MM.1S (cell line): ENCODE measurements around the gene TOMM40L.

Experiments
- DNase-seq: peaks from one replicate; pipeline ENCODE4 v3.0.0-alpha.2; 2015
- H2AFZ ChIP-seq: fragments of 300-600 bp; sonication (generic); 2 replicates; pipeline ENCODE4 v1.6.0; 2016; ENCODE audit warnings: antibody characterized with exemption, low read length
- H3F3A ChIP-seq: fragments of 300-600 bp; sonication (generic); 2 replicates; pipeline ENCODE4 v1.6.1; 2016; ENCODE audit warnings: mild to moderate bottlenecking, antibody characterized with exemption, low read length, moderate library complexity, mixed read lengths; ENCODE audit not compliant: insufficient read depth
- H3K27ac ChIP-seq: fragments of 300-600 bp; sonication (generic); 2 replicates; pipeline ENCODE4 v1.5.1; 2016; ENCODE audit warnings: mild to moderate bottlenecking, low read length
- H3K27me3 ChIP-seq: fragments of 300-600 bp; sonication (generic); replicated peaks from 2 replicates; pipeline ENCODE4 v1.6.0; 2016; ENCODE audit warnings: low read length; ENCODE audit not compliant: insufficient read depth
- H3K36me3 ChIP-seq: fragments of 300-600 bp; sonication (generic); replicated peaks from 2 replicates; pipeline ENCODE4 v1.6.1; 2016; ENCODE audit warnings: mild to moderate bottlenecking, low read length, mixed read lengths; ENCODE audit not compliant: insufficient read depth
- H3K4me1 ChIP-seq: fragments of 300-600 bp; sonication (generic); 2 replicates; pipeline ENCODE4 v1.6.1; 2016; ENCODE audit warnings: low read length, mixed read lengths
- H3K4me2 ChIP-seq: fragments of 300-600 bp; sonication (generic); 2 replicates; pipeline ENCODE4 v1.6.0; 2016; ENCODE audit warnings: low read depth, low read length
- H3K4me3 ChIP-seq: fragments of 300-600 bp; sonication (generic); 2 replicates; pipeline ENCODE4 v1.5.1; 2016; ENCODE audit warnings: low read length, mixed read lengths
- H3K79me2 ChIP-seq: fragments of 300-600 bp; sonication (generic); 2 replicates; pipeline ENCODE4 v1.6.1; 2016; ENCODE audit warnings: mixed run types, low read length, mixed read lengths
- H3K9ac ChIP-seq: fragments of 300-600 bp; sonication (generic); 2 replicates; pipeline ENCODE4 v1.6.1; 2016; ENCODE audit warnings: low read length, mixed read lengths
- H3K9me2 ChIP-seq: fragments of 300-600 bp; sonication (generic); replicated peaks from 2 replicates; pipeline ENCODE4 v1.6.1; 2016; ENCODE audit warnings: mild to moderate bottlenecking, low read length, mixed read lengths; ENCODE audit not compliant: insufficient read depth
- H3K9me3 ChIP-seq: fragments of 300-600 bp; sonication (generic); replicated peaks from 2 replicates; pipeline ENCODE4 v1.6.1; 2016; ENCODE audit warnings: mild to moderate bottlenecking, low read length, mixed read lengths; ENCODE audit not compliant: insufficient read depth
- H4K20me1 ChIP-seq: fragments of 300-600 bp; sonication (generic); 2 replicates; pipeline ENCODE4 v1.6.1; 2016; ENCODE audit warnings: mild to moderate bottlenecking, low read length, moderate library complexity, mixed read lengths; ENCODE audit not compliant: insufficient read depth
- CTCF ChIP-seq: fragments of 300-600 bp; sonication (generic); IDR thresholded peaks from 2 replicates; pipeline ENCODE4 v1.5.1; 2016; ENCODE audit warnings: antibody characterized with exemption, low read length, mixed read lengths
- EZH2 ChIP-seq: fragments of 300-600 bp; sonication (generic); optimal IDR thresholded peaks from 2 replicates; pipeline ENCODE3; 2017; ENCODE audit warnings: low read depth, mild to moderate bottlenecking, antibody characterized with exemption, low read length, mixed read lengths
- EZH2phosphoT487 ChIP-seq: fragments of 300-600 bp; sonication (generic); IDR thresholded peaks from 2 replicates; pipeline ENCODE4 v1.6.1; 2018; ENCODE audit warnings: antibody characterized with exemption, low read length

The TOMM40L gene

GRCh38 chr1:161177936-161178244 lies 48.0 kb upstream of the TOMM40L start:
- H4K20me1 ChIP-seq, result 0 out of 2 replicates have a peak, but pooled peaks cover 5% of the 10 kb centered on the region
- H3F3A ChIP-seq, result peaks cover 38% of the 10 kb centered on the region
- DNase-seq, result no peak
- TF ChIP-seq EZH2, result no peak
- TF ChIP-seq CTCF, result no peak
- TF ChIP-seq EZH2phosphoT487, result no peak
- H2AFZ ChIP-seq, result peak overlapping the region; percentile 46
- peak overlapping the region; percentile 88 for H3K4me3 ChIP-seq
- H3K27me3 ChIP-seq, result no peaks in the 10 kb centered on the region
- peaks cover 45% of the 10 kb centered on the region for H3K79me2 ChIP-seq
- H3K9me2 ChIP-seq, result no peaks in the 10 kb centered on the region
- H3K4me2 ChIP-seq, result peak overlapping the region; percentile 97
- peaks cover 58% of the 10 kb centered on the region for H3K4me1 ChIP-seq
- peaks cover 19% of the 10 kb centered on the region; the same call in 1 of the 2 replicates for H3K36me3 ChIP-seq
- peak overlapping the region; percentile 91; the same call in 1 of the 2 replicates for H3K27ac ChIP-seq
- peak overlapping the region; percentile 87 for H3K9ac ChIP-seq
- H3K9me3 ChIP-seq, result no peaks in the 10 kb centered on the region

- peaks cover 59% of the 10 kb centered on the region for H3K4me1 ChIP-seq
- no peak for TF ChIP-seq EZH2
- no peak for TF ChIP-seq EZH2phosphoT487
- no peak for TF ChIP-seq CTCF
- H3K27me3 ChIP-seq, result no peaks in the 10 kb centered on the region
- no peak overlapping the region for H3K27ac ChIP-seq
- H2AFZ ChIP-seq, result no peak overlapping the region
- peaks cover 48% of the 10 kb centered on the region for H3F3A ChIP-seq
- no peak for DNase-seq
- H3K36me3 ChIP-seq, result peaks cover 6% of the 10 kb centered on the region; the same call in 1 of the 2 replicates
- no peak overlapping the region for H3K4me3 ChIP-seq
- no peaks in the 10 kb centered on the region for H4K20me1 ChIP-seq
- peaks cover 27% of the 10 kb centered on the region for H3K79me2 ChIP-seq
- H3K9me3 ChIP-seq, result no peaks in the 10 kb centered on the region
- H3K9ac ChIP-seq, result no peak overlapping the region
- H3K4me2 ChIP-seq, result no peak overlapping the region
- no peaks in the 10 kb centered on the region for H3K9me2 ChIP-seq
These were observed 46.2 kb upstream of the TOMM40L start for GRCh38 chr1:161179698-161180097.

GRCh38 chr1:161180639-161181038 lies 45.2 kb upstream of the TOMM40L start:
- peak; percentile 66 for TF ChIP-seq CTCF
- no peak for TF ChIP-seq EZH2phosphoT487
- TF ChIP-seq EZH2, result no peak
- Histone ChIP-seq H3K4me2 (no peak overlapping the region), H3K9ac (no peak overlapping the region), H3K4me1 (peaks cover 52% of the 10 kb centered on the region), H3K9me3 (no peaks in the 10 kb centered on the region), H3K27ac (no peak overlapping the region), H4K20me1 (no peaks in the 10 kb centered on the region), H3K27me3 (no peaks in the 10 kb centered on the region), H2AFZ (no peak overlapping the region), H3K9me2 (no peaks in the 10 kb centered on the region), H3K36me3 (no peaks in the 10 kb centered on the region), H3K4me3 (no peak overlapping the region), H3F3A (peaks cover 49% of the 10 kb centered on the region), H3K79me2 (peaks cover 18% of the 10 kb centered on the region)
- peak; percentile 36 for DNase-seq
